Motor neuron (in vitro differentiated cells): Measurements from ENCODE around the gene WDHD1. TPM values are rescaled to one million over a fixed set of nuclear protein-coding genes. Genes with fewer than 3 reads are reported as not detected.
"Not testable (repeated sequence)": the region's sequence is repeated elsewhere in the genome, so short reads cannot be mapped to it uniquely, and the experiment has no call there.

Experiments
- ATAC-seq, 8 experiments: fragments of 200-7000 bp; cut with Tn5 transposase; replicated peaks in 6 of 8; 2 replicates each; pipeline ENCODE4 v1.8.0; 2021; ENCODE audit warnings: mild to moderate bottlenecking in 8 of 8, moderate library complexity in 8 of 8
- H3K27ac ChIP-seq, 2 donors: fragments of 250-450 bp; sonication (Bioruptor Pico); 2 replicates each; pipeline ENCODE4 v1.9.0; 2021; ENCODE audit warnings: antibody characterized with exemption in 2 of 2, mild to moderate bottlenecking in 2 of 2, moderate library complexity in 1 of 2
- H3K4me1 ChIP-seq, 2 donors: fragments of 250-450 bp; sonication (Bioruptor Pico); replicated peaks in 1 of 2; 2 replicates each; pipeline ENCODE4 v1.6.1; 2021; ENCODE audit warnings: antibody characterized with exemption in 2 of 2, mild to moderate bottlenecking in 2 of 2, moderate library complexity in 1 of 2
- H3K4me3 ChIP-seq, 5 donors: fragments of 250-450 bp; sonication (Bioruptor Pico); 2 replicates each; pipeline ENCODE4 v1.9.0; 2021; ENCODE audit warnings: antibody characterized with exemption in 5 of 5, mild to moderate bottlenecking in 5 of 5, moderate library complexity in 4 of 5
- WGBS, 10 experiments: fragments of 450-650 bp; shearing (Covaris generic); methylation state at CpG; one replicate each; pipeline ENCODE4 v1.0.0; 2022; 5-methylcytosine and 5-hydroxymethylcytosine counted together
- in situ Hi-C, 9 experiments: fragments of 400-800 bp; cut with MboI; loops; one replicate each; pipeline ENCODE4 v1.15.0; 2021; ENCODE audit warnings: low sequenced_read_pairs in 9 of 9, low pct_unique_long_range_greater_than_20kb in 2 of 9; ENCODE audit not compliant: unreplicated experiment in 9 of 9
- total RNA-seq, 8 experiments: library from RNA; unstranded; fragments of 300-600 nt; gene quantifications; 2 replicates each; pipeline versions ENCODE4 v1.2.3 to v1.2.4, GENCODE V29; 2022

Gene WDHD1
- total RNA-seq, 8 experiments from 2014 or later, result 2.0 to 22.1 (median 8.6) TPM

GRCh38 chr14:54935100-54935499 lies 91.8 kb downstream of the WDHD1 start:
- Histone ChIP-seq H3K4me1 (no peaks in the 10 kb centered on the region), H3K27ac (no peak overlapping the region), H3K4me3 (no peak overlapping the region)
- WGBS, 10 experiments, result 42 to 100% (median 50%) methylated on average over 1 to 2 of the region's 2 CpGs; no CpG with 5 or more reads in 1 of the 10 experiments
- in situ Hi-C loops, result no loop called here
- ATAC-seq, result no peak

- Histone ChIP-seq H3K4me3 (no peak overlapping the region), H3K4me1 (no peaks in the 10 kb centered on the region), H3K27ac (no peak overlapping the region)
- in situ Hi-C loops, result no loop called here
- WGBS, 10 experiments, result 50 to 100% (median 87%) methylated on average over 1 of the region's 1 CpG; no CpG with 5 or more reads in 2 of the 10 experiments
- ATAC-seq, result no peak
These were observed 93.9 kb downstream of the WDHD1 start for GRCh38 chr14:54933006-54933405.

- no peak overlapping the region for H3K27ac ChIP-seq
- H3K4me1 ChIP-seq, result no peaks in the 10 kb centered on the region
- ATAC-seq, result no peak
- in situ Hi-C loops, result no loop called here
- WGBS, 10 experiments, result 66 to 100% (median 100%) methylated on average over 1 to 3 of the region's 3 CpGs; no CpG with 5 or more reads in 2 of the 10 experiments
- no peak overlapping the region for H3K4me3 ChIP-seq
These were observed 95.1 kb downstream of the WDHD1 start for GRCh38 chr14:54931598-54932340.

- no peaks in the 10 kb centered on the region for H3K4me1 ChIP-seq
- H3K27ac ChIP-seq, result no peak overlapping the region
- no peak for ATAC-seq
- WGBS, 10 experiments, result 67 to 100% (median 92%) methylated on average over 1 of the region's 1 CpG; no CpG with 5 or more reads in 1 of the 10 experiments
- no peak overlapping the region for H3K4me3 ChIP-seq
- in situ Hi-C loops, result no loop called here
These were observed 95.8 kb downstream of the WDHD1 start for GRCh38 chr14:54931101-54931500.

GRCh38 chr14:54929556-54929955 lies 97.3 kb downstream of the WDHD1 start:
- no peak for ATAC-seq
- in situ Hi-C loops, result no loop called here
- no peak overlapping the region for H3K27ac ChIP-seq
- H3K4me3 ChIP-seq, result no peak overlapping the region
- no peaks in the 10 kb centered on the region for H3K4me1 ChIP-seq

GRCh38 chr14:54928216-54928615 lies 98.7 kb downstream of the WDHD1 start:
- ATAC-seq, result no peak
- Histone ChIP-seq H3K4me1 (no peaks in the 10 kb centered on the region), H3K27ac (no peak overlapping the region), H3K4me3 (no peak overlapping the region)
- in situ Hi-C loops, result no loop called here

- in situ Hi-C loops, result no loop called here
- ATAC-seq, result no peak
- WGBS, 10 experiments, result 43 to 100% (median 100%) methylated on average over 1 of the region's 1 CpG; no CpG with 5 or more reads in 1 of the 10 experiments
- no peak overlapping the region for H3K27ac ChIP-seq
- H3K4me1 ChIP-seq, result no peaks in the 10 kb centered on the region
- no peak overlapping the region for H3K4me3 ChIP-seq
These were observed 99.3 kb downstream of the WDHD1 start for GRCh38 chr14:54927551-54927950.

GRCh38 chr14:54926570-54926969 lies 100.3 kb downstream of the WDHD1 start:
- peak in 3 of 8 experiments; percentile 23 to 98 (median 69) for ATAC-seq
- H3K4me3 ChIP-seq, H3K27ac ChIP-seq, H3K4me1 ChIP-seq, in situ Hi-C loops: not testable (repeated sequence)
- WGBS, 10 experiments, result 50 to 100% (median 81%) methylated on average over 1 to 5 of the region's 5 CpGs; no CpG with 5 or more reads in 2 of the 10 experiments

GRCh38 chr14:54922598-54922997 lies 104.3 kb downstream of the WDHD1 start:
- H3K4me1 ChIP-seq, result no peaks in the 10 kb centered on the region
- no peak overlapping the region for H3K4me3 ChIP-seq
- 17 to 79% (median 60%) methylated on average over 1 to 2 of the region's 3 CpGs; no CpG with 5 or more reads in 3 of the 10 experiments for WGBS, 10 experiments
- no peak overlapping the region for H3K27ac ChIP-seq
- in situ Hi-C loops, result no loop called here
- no peak for ATAC-seq

- ATAC-seq, result no peak
- Histone ChIP-seq H3K27ac (no peak overlapping the region), H3K4me1 (no peaks in the 10 kb centered on the region), H3K4me3 (no peak overlapping the region)
- in situ Hi-C loops, result no loop called here
- 0 to 88% (median 80%) methylated on average over 1 of the region's 1 CpG; no CpG with 5 or more reads in 3 of the 10 experiments for WGBS, 10 experiments
These were observed 106.8 kb downstream of the WDHD1 start for GRCh38 chr14:54920052-54920451.

GRCh38 chr14:54919330-54919729 lies 107.6 kb downstream of the WDHD1 start:
- in situ Hi-C loops, result no loop called here
- H3K4me1 ChIP-seq, result no peaks in the 10 kb centered on the region
- H3K27ac ChIP-seq, result no peak overlapping the region
- ATAC-seq, result no peak
- no peak overlapping the region for H3K4me3 ChIP-seq

GRCh38 chr14:54918427-54918826 lies 108.5 kb downstream of the WDHD1 start:
- Histone ChIP-seq H3K27ac (no peak overlapping the region), H3K4me3 (no peak overlapping the region), H3K4me1 (no peaks in the 10 kb centered on the region)
- in situ Hi-C loops, result no loop called here
- WGBS, 10 experiments, result 40 to 95% (median 83%) methylated on average over 1 to 5 of the region's 5 CpGs; no CpG with 5 or more reads in 1 of the 10 experiments
- ATAC-seq, result no peak

GRCh38 chr14:54916101-54916500 lies 110.8 kb downstream of the WDHD1 start:
- Histone ChIP-seq H3K4me1 (no peaks in the 10 kb centered on the region), H3K4me3 (no peak overlapping the region), H3K27ac (no peak overlapping the region)
- peak in 2 of 8 experiments; percentile 81 for ATAC-seq
- 77 to 100% (median 100%) methylated on average over 1 of the region's 1 CpG; no CpG with 5 or more reads in 1 of the 10 experiments for WGBS, 10 experiments
- in situ Hi-C loops, result no loop called here
